Suprapubic skin (tissue), 3 donors: ENCODE results near the gene ST6GALNAC1.

Experiments
- POLR2A ChIP-seq, 2 donors: fragments of 450-650 bp; IDR thresholded peaks; one replicate each; pipeline ENCODE4 v1.6.1; 2017; ENCODE audit warnings: antibody characterized with exemption in 2 of 2, mild to moderate bottlenecking in 2 of 2, moderate library complexity in 2 of 2
- TF ChIP-seq, protein P1 (sequence below), 2 donors: fragments of 200-600 bp in 1 of 2; fragments of 450-650 bp in 1 of 2; sonication (generic) in 1 of 2; IDR thresholded peaks; one replicate each; pipeline ENCODE4 v1.5.1; 2016 to 2019; ENCODE audit warnings: antibody characterized with exemption in 2 of 2, mild to moderate bottlenecking in 1 of 2, moderate library complexity in 1 of 2

GRCh38 chr17:76584427-76585032 lies 59.0 kb downstream of the ST6GALNAC1 start:
- TF ChIP-seq, protein P1, sequence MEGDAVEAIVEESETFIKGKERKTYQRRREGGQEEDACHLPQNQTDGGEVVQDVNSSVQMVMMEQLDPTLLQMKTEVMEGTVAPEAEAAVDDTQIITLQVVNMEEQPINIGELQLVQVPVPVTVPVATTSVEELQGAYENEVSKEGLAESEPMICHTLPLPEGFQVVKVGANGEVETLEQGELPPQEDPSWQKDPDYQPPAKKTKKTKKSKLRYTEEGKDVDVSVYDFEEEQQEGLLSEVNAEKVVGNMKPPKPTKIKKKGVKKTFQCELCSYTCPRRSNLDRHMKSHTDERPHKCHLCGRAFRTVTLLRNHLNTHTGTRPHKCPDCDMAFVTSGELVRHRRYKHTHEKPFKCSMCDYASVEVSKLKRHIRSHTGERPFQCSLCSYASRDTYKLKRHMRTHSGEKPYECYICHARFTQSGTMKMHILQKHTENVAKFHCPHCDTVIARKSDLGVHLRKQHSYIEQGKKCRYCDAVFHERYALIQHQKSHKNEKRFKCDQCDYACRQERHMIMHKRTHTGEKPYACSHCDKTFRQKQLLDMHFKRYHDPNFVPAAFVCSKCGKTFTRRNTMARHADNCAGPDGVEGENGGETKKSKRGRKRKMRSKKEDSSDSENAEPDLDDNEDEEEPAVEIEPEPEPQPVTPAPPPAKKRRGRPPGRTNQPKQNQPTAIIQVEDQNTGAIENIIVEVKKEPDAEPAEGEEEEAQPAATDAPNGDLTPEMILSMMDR (IDR thresholded peaks at IDR 0.05), result no peak
- no peak for TF ChIP-seq POLR2A (IDR thresholded peaks at IDR 0.05)
